ENCODE results near the gene OR8B12.
A peak's percentile ranks its signal among the peaks of the same experiment; 100 is the strongest.

The OR8B12 gene

GRCh38 chr11:124543145-124543544 is 309 bp downstream of the OR8B12 start (continued):
- TF ChIP-seq TCF4 (CRISPR knock-in tag; IDR thresholded peaks at IDR 0.05; ENCODE audit: borderline replicate concordance): no peak

- TF ChIP-seq CREB5 (CRISPR knock-in tag; IDR thresholded peaks at IDR 0.05; ENCODE audit: low read depth) (no peak), OSR1 (CRISPR knock-in tag; IDR thresholded peaks at IDR 0.05) (no peak), ESRRG (CRISPR knock-in tag; IDR thresholded peaks at IDR 0.05) (no peak), TCF4 (CRISPR knock-in tag; IDR thresholded peaks at IDR 0.05; ENCODE audit: borderline replicate concordance) (no peak), ZC3H10 (CRISPR knock-in tag; IDR thresholded peaks at IDR 0.05) (no peak), ZFP30 (CRISPR knock-in tag; IDR thresholded peaks at IDR 0.05) (no peak), CSDC2 (CRISPR knock-in tag; IDR thresholded peaks at IDR 0.05) (no peak), RARB (CRISPR knock-in tag; IDR thresholded peaks at IDR 0.05) (no peak), CSRNP3 (CRISPR knock-in tag; IDR thresholded peaks at IDR 0.05) (no peak), ZNF565 (CRISPR knock-in tag; conservative IDR thresholded peaks at IDR 0.05; ENCODE audit: low read depth) (no peak), PPARA (CRISPR knock-in tag; IDR thresholded peaks at IDR 0.05; ENCODE audit: borderline replicate concordance) (no peak), GLIS3 (CRISPR knock-in tag; IDR thresholded peaks at IDR 0.05) (no peak)
- ATAC-seq: no peak
These were observed 2.2 kb downstream of the OR8B12 start for GRCh38 chr11:124541204-124541603.

- TF ChIP-seq SNAI2 (CRISPR knock-in tag; IDR thresholded peaks at IDR 0.05) (no peak), TSHZ2 (CRISPR knock-in tag; IDR thresholded peaks at IDR 0.05) (no peak)
- ATAC-seq: no peak
These were observed 5.4 kb downstream of the OR8B12 start for GRCh38 chr11:124538019-124538418.

GRCh38 chr11:124536520-124536919 is 6.9 kb downstream of the OR8B12 start:
- TF ChIP-seq ZNF565 (CRISPR knock-in tag; conservative IDR thresholded peaks at IDR 0.05; ENCODE audit: low read depth) (no peak), PPARA (CRISPR knock-in tag; IDR thresholded peaks at IDR 0.05; ENCODE audit: borderline replicate concordance) (no peak), ZNF70 (CRISPR knock-in tag; IDR thresholded peaks at IDR 0.05) (no peak), BACH2 (CRISPR knock-in tag; IDR thresholded peaks at IDR 0.05; ENCODE audit: borderline replicate concordance) (no peak), ZC3H10 (CRISPR knock-in tag; IDR thresholded peaks at IDR 0.05) (no peak), CSDC2 (CRISPR knock-in tag; IDR thresholded peaks at IDR 0.05) (no peak), OSR1 (CRISPR knock-in tag; IDR thresholded peaks at IDR 0.05) (no peak)
- peak; percentile 54 for ATAC-seq

- ATAC-seq: no peak
- no peak for TF ChIP-seq SNAI2 (CRISPR knock-in tag; IDR thresholded peaks at IDR 0.05)
- TF ChIP-seq PPARA (CRISPR knock-in tag; IDR thresholded peaks at IDR 0.05; ENCODE audit: borderline replicate concordance): no peak
- no peak for TF ChIP-seq ZFP30 (CRISPR knock-in tag; IDR thresholded peaks at IDR 0.05)
- TF ChIP-seq ZFP3 (CRISPR knock-in tag; IDR thresholded peaks at IDR 0.05): no peak
- no peak for TF ChIP-seq ZNF565 (CRISPR knock-in tag; conservative IDR thresholded peaks at IDR 0.05; ENCODE audit: low read depth)
These were observed 7.8 kb downstream of the OR8B12 start for GRCh38 chr11:124535552-124536232.

GRCh38 chr11:124534051-124534450 is 9.4 kb downstream of the OR8B12 start:
- no peak for ATAC-seq
- TF ChIP-seq ARNTL (CRISPR knock-in tag; IDR thresholded peaks at IDR 0.05; ENCODE audit: borderline replicate concordance, low read depth): no peak
- no peak for TF ChIP-seq ZFP3 (CRISPR knock-in tag; IDR thresholded peaks at IDR 0.05)
- no peak for TF ChIP-seq TSHZ2 (CRISPR knock-in tag; IDR thresholded peaks at IDR 0.05)
- TF ChIP-seq CSRNP3 (CRISPR knock-in tag; IDR thresholded peaks at IDR 0.05): no peak
- no peak for TF ChIP-seq TOX (CRISPR knock-in tag; IDR thresholded peaks at IDR 0.05; ENCODE audit: borderline replicate concordance)
- TF ChIP-seq PATZ1 (CRISPR knock-in tag; IDR thresholded peaks at IDR 0.05; ENCODE audit: borderline replicate concordance): no peak
- no peak for TF ChIP-seq ZFP30 (CRISPR knock-in tag; IDR thresholded peaks at IDR 0.05)
- no peak for TF ChIP-seq ESRRG (CRISPR knock-in tag; IDR thresholded peaks at IDR 0.05)

Measured in SK-N-SH treated with all-trans-retinoic acid at 6 μM for 48 hours (cell line).